Stimulated activated naive CD8-positive, alpha-beta T cell treated with anti-CD3 and anti-CD28 coated beads, Interleukin-15, Interleukin-2, amounts not matched to agents 100 U/mL and 50 U/mL, for 24 hours (primary cell): ENCODE data around the gene HELZ.
"Not testable (repeated sequence)": the region's sequence is repeated elsewhere in the genome, so short reads cannot be mapped to it uniquely, and the experiment has no call there.

Experiments
- ATAC-seq: fragments of 150-1000 bp; cut with Tn5 transposase; one replicate; pipeline ENCODE4 v1.10.0; 2021
- DNase-seq: peaks from one replicate; pipeline ENCODE4 v3.0.0; 2021

The HELZ gene

DNA sequence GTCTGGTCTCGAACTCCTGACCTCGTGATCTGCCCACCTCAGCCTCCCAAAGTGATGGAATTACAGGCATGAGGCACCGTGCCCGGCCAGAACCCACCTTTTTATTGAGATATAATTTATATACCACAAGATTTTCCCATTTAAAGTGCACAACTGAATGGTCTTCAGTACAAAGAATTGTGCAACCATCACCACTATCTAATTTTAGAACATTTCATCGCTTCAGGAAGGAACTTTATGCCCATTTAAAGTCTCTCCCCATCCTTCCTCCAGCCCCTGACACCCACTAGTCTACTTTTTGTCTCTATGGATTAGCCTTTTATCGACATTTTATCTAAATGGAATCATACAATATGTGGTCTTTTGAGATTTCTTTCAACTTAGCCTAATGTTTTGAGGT, 25.4 kb upstream of the HELZ start:
- DNase-seq, result no peak

DNA sequence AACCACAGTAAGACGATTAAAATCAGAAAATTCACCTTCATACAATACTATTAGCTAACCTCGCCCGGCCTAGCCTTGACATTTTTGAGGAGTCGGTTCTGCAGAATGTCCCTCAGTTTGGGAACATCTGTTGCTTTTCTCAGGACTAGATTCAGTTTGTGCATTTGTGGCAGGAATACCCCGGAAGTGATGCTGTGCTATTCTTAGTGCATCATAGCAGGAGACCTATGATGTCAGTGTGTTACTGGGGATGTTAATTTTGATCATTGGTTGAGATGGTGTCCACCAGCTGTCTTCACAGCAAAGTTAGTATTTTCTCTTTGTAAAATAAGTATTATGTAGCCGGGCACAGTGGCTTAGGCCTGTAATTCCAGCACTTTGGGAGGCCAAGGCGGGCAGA, 21.5 kb upstream of the HELZ start:
- no peak for ATAC-seq
- no peak for DNase-seq

More for the DNA sequence above, 25.4 kb upstream of the HELZ start:
- no peak for ATAC-seq

DNA sequence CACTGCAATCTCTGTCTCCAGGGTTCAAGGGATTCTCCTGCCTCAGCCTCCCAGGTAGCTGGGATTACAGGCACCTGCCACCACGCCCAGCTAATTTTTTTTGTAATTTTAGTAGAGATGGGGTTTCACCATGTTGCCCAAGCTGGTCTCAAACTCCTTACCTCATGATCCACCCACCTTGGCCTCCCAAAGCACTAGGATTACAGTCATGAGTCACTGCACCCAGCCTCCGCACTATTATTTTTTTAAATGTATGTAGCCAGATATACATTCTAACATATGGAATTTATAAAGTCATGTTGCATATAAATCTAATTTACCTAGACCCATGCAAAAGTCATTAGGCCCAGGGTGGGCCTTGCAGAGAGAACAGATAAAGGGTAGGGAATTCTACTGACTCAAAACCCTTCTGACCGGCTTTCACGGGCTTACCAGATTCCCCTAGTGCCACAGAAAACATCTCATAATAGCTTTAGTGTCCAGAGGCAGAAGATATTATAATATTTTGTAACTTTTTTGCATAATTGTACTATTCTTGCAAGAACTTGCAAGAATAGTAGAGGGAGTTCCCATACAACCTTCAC, 20.5 kb upstream of the HELZ start:
- DNase-seq, result no peak
- no peak for ATAC-seq

DNA sequence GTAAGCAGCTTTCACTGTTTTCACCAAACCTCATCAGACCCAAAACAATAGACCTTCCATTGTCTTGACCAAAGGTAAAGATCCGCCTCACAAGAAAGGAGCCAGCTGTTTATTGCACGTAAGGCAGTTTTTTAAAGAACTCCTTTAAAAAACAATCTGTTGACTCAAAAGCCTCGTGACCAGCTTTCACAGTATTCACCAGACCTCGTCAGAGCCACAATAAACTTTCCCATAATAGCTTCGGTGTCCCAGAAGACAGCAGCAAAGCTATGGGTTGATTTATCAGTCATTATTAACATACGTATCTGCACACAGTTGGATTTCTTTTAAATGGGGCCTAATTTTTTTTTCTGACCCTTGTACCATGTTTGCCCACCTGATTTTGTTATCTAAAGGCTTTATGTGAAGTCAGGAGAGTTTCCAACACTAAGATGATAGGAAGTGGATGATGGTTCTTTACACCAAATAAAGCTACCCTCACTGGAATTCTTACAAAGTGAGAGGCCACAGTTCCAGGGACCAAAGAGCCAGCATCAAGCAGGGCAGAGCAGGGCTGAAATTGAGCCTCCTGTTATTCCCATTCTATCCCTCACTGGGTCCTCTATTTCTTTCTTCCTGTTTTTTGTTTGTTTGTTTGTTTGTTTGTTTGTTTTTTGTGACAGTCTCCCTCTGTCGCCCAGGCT, 17.6 kb upstream of the HELZ start:
- ATAC-seq, result no peak
- no peak for DNase-seq

DNA sequence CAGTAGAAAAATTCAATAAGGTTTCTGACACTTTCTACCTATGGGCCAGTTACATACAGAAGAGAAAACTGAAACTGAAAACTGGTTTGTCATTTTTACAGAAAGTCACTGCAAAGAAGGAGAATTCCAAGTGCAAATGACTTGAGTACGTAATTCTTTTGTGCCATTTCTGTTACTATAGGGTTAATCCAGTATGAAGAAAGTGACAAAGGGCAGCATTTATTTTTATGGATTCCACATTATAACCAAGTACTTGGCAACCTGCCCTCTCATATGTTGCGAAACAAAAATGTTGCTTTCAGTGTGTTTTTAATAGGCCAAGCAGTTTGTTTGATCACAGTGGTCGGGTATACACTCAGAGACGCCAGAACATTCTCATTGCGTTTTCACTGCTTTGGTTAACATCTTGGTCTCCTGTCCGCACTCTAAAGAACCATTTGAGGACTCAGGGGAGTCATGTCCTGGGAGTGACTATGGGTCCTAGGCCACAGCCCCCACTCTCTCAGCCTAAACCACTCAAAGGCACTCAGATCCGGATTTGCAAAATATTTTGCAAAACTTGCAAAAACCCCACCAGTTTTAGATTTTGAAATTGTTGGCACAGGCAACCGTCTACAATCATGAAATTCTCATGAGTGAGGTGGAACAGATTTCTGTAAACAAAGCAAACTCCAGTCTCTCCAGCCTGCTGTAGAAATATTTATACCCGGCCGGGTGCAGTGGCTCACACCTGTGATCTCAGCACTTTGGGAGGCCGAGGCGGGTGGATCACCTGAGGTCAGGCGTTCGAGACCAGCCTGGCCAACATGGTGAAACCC, 15.4 kb upstream of the HELZ start:
- DNase-seq (no peak), ATAC-seq (no peak)

DNA sequence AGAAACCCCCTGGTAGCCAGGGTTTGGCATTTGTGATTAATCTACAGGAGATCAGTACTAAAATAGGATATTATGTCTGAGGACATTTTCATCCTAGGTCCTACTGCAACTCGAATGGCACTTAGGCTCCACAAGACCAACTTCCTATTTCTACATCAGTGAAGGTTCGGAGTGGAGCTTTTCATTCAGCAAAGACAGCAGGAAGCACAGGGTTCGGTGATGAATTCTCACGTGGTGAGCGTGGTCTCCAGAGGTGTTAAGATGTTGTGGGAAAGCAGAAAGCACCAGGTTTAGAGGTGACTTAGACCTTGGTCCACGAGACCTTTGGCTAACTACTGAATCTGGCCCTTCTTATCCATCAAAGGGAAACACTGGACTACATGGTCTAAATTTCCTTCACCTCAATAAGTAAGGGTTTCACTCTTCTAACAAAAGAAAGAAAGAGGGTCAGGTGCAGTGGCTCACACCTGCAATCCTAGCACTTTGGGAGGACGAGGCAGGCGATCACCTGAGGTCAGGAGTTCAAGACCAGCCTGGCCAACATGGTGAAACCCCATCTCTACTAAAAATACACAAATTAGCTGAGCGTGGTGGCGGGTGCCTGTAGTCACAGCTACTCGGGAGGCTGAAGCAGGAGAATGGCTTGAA, 13.9 kb upstream of the HELZ start:
- peak; percentile 28 for DNase-seq
- no peak for ATAC-seq

DNA sequence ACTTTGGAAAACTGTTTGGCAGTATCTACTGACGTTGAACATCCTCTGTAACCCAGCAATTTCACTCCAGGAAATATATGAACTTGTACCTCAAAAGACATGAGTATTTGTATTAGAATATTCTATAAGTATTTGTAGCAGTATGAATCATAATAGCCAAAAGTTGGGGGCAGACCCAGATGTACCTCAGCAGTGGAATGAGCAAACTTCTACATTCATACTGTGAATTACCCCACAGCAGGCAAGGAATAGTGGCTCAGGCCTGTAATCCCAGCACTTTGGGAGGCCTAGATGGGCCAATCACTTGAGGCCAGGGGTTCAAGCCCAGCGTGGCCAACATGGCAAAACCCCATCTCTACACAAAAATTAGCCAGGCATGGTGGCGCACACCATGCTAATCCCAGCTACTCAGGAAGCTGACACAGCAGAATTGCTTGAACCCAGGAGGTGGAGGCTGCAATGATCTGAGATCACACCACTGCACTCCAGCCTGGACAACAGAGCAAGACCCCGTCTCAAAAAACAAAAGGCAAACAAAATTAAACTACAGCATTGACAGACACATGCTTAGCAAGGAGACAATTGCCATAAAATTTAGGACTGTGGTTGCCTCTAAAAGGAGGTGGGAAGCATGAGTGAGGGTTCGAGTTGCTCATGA, 11.2 kb upstream of the HELZ start:
- no peak for DNase-seq

DNA sequence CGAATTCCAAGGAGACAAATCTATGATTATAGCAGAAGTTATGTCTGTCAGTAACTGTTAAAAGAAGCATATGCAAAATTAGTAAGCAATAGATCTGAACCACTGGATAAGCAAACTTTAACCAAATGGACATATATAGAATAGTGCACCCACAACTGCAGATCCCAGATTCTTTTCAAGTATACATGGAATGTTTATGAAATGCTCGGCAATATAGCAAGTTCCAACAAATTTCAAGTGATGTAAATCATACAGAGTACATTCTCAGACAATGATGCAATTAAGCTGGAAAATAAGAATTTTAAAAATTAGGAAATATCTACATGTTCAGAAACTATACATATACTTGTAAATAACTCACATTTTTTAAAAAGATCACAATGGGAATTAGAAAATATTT, 8.4 kb upstream of the HELZ start:
- no peak for ATAC-seq
- no peak for DNase-seq

More for the DNA sequence above, 11.2 kb upstream of the HELZ start:
- no peak for ATAC-seq

DNA sequence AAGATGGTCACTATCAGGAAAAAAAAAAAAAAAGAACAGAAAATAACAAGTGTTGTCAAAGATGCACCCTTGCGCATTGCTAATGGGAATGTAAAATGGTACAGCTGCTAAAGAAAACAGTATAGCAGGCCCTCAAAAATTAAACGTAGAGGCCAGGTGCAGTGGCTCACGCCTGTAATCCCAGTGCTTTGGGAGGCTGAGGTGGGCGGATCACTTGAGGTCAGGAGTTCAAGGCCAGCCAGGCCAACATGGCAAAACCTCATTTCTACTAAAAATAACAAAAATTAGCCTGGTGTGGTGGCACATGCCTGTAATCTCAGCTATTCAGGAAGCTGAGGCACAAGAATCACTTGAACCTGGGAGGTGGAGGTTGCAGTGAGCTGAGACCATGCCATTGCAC, 6.6 kb upstream of the HELZ start:
- ATAC-seq, result not testable (repeated sequence)

DNA sequence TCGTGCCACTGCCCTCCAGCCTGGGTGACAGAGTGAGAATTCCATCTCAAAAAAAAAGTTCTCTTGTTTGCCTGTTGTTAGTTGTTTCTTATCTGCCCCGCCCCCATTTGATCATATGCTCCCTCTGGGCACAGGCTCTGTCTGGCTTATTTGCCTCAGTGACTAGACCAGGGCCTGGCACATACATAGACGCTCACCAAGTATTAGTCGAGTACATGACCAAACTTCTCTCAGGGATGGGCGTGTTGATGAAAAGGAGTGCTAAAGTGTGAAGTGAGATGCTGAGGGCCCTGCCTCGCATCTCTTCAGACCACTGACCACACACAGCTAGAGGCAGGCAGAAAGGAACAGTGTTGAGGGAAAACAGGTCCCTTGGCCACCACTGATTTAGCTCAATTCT, 3.3 kb upstream of the HELZ start:
- DNase-seq, result no peak
- no peak for ATAC-seq

More for the DNA sequence above, 6.6 kb upstream of the HELZ start:
- not testable (repeated sequence) for DNase-seq

DNA sequence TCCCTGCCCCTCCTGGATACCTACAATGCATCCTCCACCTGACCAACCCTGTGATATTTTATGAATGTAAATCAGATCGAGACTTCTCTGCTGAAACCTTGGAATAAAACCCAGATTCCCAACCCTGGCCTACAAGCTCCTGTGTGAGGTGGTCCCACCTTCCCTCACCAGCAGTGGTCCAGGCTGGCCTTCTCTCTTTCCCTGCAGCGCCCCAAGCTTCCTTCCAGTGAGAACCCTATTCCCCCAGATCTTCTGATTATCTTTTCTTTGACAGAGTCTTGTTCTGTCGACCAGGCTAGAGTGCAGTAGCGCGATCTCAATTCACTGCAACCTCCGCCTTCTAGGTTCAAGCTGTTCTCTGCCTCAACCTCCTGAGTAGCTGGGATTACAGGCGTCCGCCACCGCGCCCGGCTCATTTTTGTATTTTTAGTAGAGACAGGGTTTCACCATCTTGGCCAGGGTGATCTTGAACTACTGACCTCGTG, 2.5 kb upstream of the HELZ start:
- DNase-seq, result no peak
- ATAC-seq, result no peak

DNA sequence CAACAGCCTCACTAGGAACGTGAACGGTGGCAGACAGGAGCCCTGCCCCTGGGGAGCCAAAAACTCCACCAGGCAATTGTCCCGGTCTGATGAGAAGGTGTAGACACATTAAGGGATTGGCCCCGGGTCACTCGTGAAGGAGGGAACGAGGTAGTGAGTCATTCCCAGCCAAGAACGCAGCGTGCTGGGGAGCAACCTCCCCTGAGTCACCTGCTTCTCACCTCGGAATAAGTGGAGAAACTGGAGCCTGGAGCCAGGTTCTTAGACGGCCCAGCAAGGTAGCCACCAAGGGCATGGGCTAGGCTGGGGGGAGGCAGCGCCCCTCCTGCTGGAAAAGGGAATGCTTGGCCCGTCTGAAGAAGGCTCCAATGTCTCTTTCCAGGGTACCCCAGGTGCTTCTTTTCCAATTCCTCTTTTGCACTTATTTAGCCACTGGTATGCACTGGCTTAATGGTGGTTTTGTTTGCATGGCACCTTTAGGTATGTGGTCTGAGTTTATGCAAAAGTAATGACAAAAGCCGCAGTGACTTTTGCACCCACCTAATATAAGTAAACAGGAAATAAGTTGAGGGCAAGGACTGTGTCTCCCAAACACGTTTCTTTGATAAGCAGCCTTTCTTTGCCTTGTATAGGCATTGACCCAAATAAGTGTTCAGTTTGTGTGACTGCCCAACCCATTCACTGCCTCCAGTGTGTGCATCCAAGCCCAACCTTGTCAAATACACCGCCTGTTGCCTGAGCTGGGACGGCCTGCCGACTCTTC, 1.8 kb upstream of the HELZ start:
- DNase-seq, result peak; percentile 13
- ATAC-seq, result peak; percentile 24

DNA sequence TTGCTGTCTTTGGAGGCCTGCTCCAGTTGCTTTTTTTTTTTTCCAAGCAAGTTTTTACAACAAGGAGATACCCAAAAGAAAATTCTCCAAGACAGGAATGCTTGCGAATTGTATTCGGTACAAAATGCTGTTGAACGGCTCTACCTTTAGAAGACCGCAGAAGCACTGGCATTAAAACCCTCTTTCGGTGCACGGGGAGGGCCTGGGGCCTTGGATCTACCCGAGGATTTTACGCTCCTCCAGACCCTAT, 1.3 kb upstream of the HELZ start:
- DNase-seq (no peak), ATAC-seq (no peak)

DNA sequence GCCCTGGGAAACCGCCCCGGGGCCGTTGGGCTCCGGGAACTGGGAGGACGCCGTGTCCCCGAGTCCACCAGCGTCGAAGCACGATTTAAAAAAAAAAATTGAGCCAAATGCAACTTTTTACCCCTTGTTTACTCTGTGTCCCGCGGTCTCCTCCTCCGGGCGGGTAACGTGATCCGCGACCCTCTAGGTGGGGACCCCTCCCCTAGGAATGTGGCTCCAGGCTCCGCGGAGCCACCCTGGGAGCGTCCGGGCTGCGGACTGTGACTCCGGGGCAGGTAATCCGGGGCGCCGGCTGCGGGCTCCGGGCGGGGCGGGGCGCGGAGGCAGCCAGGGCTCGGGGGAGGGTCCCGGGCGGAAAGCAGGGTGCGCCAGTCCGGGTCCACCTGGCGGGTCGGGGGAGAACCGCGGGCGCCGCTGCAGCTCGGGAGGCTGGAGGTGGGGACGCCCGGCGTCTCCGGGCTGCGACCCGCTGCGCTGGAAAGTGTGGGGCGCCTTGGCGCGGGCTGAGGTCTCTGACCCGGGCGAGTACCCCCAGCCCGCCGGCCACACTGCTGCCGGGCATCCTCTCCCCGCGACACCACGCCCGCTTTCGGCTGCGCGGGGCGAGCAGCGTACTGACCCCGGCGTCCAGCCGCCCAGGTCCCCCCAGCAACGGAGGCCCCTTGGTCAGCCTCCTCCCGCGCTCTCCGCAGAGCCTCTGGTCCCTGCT, 852 bp upstream of the HELZ start:
- ATAC-seq (peak; percentile 26), DNase-seq (peak; percentile 58)

DNA sequence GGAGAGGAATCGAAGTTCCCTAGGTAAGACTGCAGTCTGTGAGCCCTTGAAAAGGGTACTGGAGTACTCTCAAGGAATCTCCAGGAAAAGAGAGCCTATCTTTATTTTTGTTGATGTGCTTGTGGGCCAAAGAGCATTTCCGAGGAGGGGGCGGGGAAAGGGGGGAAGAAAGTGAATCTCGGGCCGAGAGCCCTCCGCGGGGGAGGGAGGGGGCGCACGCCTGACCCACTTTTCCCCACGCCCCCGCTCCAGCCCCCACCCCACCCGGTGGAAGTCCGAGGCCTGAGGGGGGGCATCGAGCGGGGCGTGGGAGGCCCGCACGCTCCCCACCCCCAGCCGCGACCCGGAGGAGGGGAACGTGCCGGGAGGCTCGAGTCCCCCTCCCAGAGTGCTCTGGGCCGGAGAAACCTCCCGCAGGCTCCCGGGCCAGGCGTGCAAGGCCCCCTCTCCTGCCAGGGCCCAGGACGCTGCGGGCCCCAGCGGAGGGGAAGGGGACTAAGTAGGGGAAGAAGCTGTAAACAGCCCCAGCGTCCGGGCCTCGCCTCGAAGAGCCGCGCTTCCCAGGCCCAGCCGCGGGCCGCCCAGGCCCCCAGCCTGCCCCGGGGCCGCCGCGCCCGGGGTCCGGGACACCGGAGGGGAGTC, 444 bp downstream of the HELZ start:
- DNase-seq (peak; percentile 32), ATAC-seq (peak; percentile 37)

DNA sequence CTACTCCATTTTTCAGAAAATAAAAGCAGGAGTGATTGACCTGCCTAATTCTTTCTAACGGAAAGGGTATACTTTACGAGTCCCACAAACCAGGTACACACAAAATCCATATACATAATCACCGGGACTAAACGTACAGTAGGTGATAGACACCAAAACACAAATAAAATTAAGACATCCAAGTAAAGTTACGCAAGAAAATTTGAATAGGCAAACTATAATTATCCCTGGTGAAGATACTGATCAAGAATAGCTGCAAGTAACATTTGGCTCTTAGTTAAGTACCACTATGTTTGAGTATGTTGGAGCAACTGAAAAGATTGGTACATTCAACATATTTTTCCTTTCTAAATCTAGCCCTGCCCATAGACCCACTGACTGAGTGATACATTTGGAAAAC, 1.7 kb downstream of the HELZ start:
- DNase-seq (no peak), ATAC-seq (no peak)

DNA sequence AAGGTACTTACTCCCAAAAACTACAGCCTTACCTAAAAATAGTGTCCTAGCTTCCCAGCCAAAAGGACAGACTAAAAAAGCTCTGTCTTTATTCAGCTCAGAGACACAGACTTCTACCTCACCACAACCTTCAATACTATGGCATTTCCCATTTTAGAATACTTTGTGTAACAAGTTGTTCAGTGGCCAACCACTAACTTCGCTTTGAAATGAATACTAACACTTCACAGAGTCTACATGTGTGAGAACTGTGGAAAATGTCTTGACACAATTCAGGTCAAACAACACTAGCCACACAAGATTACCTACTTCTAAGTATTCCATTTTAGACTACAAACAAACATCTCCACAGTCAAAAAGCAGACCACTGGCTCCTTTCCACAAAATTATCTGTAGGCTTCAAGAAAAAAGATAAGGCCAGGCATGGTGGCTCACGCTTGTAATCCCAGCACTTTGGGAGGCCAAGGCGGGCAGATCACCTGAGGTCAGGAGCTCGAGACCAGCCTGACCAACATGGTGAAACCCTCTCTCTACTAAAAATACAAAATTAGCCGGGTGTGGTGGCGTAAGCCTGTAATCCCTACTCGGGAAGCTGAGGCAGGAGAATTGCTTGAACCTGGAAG, 3.2 kb downstream of the HELZ start:
- ATAC-seq, result no peak
- DNase-seq, result no peak

DNA sequence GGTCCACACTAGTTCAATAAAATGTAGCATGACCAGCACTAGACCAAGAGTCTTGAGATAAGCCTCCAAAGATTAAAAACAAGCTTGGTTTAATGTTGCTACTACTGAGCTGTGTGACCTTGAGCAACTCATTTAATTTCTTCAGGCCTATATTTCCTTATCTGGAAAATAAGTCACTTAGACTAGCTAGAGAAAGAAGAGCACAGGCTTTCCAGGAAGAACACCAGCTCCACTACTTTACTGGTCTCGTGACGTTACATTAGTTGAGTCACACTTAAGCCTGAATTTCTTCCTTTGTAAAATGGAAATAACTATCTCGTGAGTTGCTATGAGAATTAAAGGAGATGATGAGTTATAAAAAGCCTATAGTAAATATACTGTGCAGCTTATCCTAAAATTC, 5.4 kb downstream of the HELZ start:
- DNase-seq, result no peak
- no peak for ATAC-seq

DNA sequence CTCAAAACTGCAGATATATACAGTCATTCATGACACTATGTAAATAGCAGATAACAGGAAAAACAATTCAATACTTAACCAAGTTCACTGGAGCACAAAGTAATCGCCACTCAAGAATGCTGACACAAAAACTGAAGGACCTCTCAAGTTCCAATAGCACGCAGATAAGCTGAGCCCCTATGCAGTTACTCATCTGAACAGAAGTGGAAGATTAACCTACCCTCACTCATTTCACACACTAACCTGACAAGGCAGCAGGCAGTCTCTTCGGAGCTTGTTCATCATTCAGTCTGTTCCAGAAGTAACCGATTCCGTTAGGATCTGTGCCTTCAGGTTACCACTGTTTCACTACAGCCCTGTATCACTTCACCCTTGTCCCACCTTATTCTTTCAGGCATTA, 6.0 kb downstream of the HELZ start:
- DNase-seq (no peak), ATAC-seq (no peak)

DNA sequence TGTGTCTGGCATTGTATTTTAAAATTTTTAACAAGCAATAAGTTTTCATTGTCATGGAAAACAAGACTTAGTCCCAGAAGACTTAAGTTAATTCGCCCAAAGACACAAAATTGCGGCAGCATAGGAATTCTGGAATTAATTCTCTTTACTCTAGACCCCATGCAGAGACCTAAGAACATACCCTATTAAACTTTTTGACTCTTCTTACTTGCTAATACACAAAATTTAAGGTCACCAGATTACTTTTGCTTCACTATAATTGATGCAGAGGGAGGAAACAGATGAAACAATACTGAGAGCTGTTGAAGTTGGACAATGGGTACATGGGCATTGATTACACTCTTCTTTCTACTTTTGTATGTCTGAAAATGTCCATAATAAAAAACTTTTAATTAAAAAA, 12.6 kb downstream of the HELZ start:
- no peak for ATAC-seq
- no peak for DNase-seq
